A549 treated with AZD9567 at 1 μM for 4 hours (cell line): ENCODE results near the gene MAN2A2. TPM values are rescaled to one million over a fixed set of nuclear protein-coding genes. Genes with fewer than 3 reads are reported as not detected.

Experiments used
- total RNA-seq: library from RNA; stranded (reverse); fragments of 200-300 nt; extraction: Qiagen RNA extraction; gene quantifications from 5 replicates; pipeline ENCODE4 v1.2.3, GENCODE V29; 2022; ENCODE audit not compliant: insufficient read depth

The MAN2A2 gene
- total RNA-seq: 21.1 to 35.0 TPM (median 31.4 TPM) in 5 replicates

GRCh38 chr15:90902840-90903732 lies at the start of gene MAN2A2:
Gene MAN2A2 (plus strand): TSS chr15:90903302. CDS start chr15:90904208, 906 bp downstream.

GRCh38 chr15:90868261-90868689 lies 34.8 kb upstream of the MAN2A2 start, which contains the start of gene FURIN:
Gene FURIN (plus strand): TSS chr15:90868588. CDS start chr15:90875741, 7,153 bp downstream.

DNA sequence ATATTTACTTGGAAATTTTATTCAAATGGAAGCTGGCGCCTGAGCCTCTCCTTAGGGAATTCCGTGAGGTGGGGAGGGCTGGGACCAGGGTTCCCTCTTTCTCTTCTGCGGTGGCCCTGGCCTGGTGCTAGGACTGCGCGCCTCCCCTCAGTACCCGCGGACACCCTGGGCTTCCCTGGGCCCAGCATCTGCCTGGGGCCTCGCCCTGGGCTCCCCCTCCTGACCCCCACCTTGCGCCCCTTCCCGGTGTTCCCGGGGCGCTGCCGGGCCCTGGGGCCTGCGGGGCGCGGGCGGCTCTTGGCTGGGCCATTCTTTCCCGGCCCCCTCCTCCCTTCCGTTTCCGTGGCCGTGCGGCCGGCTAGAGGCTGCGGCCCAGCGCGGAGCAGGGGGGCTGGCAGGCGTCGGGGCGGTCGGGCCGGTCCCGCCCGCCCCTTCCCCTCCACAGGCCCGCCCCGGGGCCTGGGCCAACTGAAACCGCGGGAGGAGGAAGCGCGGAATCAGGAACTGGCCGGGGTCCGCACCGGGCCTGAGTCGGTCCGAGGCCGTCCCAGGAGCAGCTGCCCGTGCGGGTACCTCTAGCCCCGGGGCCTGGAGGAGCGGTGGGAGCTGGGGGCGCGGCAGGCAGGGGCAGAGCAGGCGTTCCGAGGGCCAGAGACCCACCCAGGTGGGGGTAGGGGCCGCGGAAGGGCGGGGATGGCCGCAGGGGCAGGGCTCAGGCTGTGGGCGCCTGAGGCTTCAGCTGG lies 19.0 kb upstream of the MAN2A2 start, which contains the start of gene FES:
Gene FES, plus strand, starts transcription at position 529 of the 743 bp plus-strand sequence. CDS start 542 bp downstream, outside the sequence.

GRCh38 chr15:90931828-90932659 lies 28.9 kb downstream of the MAN2A2 start, which contains the start of gene HDDC3:
Gene HDDC3 (minus strand): TSS chr15:90932549. CDS start chr15:90932540, 9 bp downstream.

DNA sequence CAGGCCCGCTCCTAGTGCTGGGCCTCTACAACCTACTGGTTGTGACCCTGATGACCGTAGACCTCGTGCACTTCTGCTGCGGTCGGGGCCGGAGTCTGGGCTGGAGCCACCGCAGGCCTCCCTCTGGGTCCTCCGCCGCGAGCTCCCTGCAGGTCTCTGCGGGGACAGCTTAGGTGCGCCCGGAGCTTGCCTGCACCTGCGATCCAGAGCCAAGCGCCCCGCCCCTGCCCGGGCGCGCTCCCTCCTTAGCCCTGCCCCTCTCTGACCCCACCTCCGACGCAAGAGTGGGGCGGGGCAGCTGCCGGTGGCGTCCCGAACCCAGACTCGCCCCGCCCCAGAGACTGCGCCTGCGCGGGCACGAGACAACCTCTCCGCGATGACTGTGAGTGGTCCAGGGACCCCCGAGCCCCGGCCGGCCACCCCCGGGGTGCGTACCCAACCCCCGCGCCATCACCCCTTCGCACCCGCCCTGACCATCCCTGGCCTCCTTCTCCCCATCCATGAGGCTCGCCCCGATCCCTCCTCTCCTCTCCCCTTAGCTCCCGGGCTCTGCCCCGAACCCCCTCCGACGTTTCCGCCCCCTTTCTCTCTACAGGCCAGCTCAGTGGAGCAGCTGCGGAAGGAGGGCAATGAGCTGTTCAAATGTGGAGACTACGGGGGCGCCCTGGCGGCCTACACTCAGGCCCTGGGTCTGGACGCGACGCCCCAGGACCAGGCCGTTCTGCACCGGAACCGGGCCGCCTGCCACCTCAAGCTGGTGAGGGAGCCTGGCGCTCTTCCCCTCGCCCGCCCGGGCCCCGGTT lies 32.0 kb downstream of the MAN2A2 start, which contains the start of gene UNC45A:
Gene UNC45A, plus strand, starts transcription at position 337 of the 803 bp plus-strand sequence. Its CDS starts 40 bp downstream, at position 377.

GRCh38 chr15:90954712-90955623 lies 51.9 kb downstream of the MAN2A2 start, which contains the start of gene RCCD1:
Gene RCCD1 (plus strand): TSS chr15:90954884. CDS start chr15:90956735, 1,851 bp downstream.

Other genes with a start within 250 kb of the MAN2A2 start
- gene BLM, start 186.0 kb upstream of the MAN2A2 start, total RNA-seq: 11.2 to 20.6 TPM (median 13.2 TPM) in 5 replicates
- 35.1 to 56.4 TPM (median 52.6 TPM) in 5 replicates for gene FURIN, start 34.7 kb upstream of the MAN2A2 start, total RNA-seq
- 0.82 to 1.2 TPM (median 0.87 TPM) in 4 of 5 replicates, not detected in the other for gene FES, start 18.8 kb upstream of the MAN2A2 start, total RNA-seq
- 24.9 to 35.5 TPM (median 33.5 TPM) in 5 replicates for gene HDDC3, start 29.2 kb downstream of the MAN2A2 start, total RNA-seq
- gene UNC45A, start 32.0 kb downstream of the MAN2A2 start, total RNA-seq: 54.3 to 59.4 TPM (median 57.8 TPM) in 5 replicates
- gene RCCD1, start 51.6 kb downstream of the MAN2A2 start, total RNA-seq: 23.7 to 44.2 TPM (median 36.0 TPM) in 5 replicates
- gene PRC1, start 91.2 kb downstream of the MAN2A2 start, total RNA-seq: 175 to 198 TPM (median 183 TPM) in 5 replicates
- 14.1 to 21.3 TPM (median 17.4 TPM) in 5 replicates for gene VPS33B, start 119.3 kb downstream of the MAN2A2 start, total RNA-seq
- gene SV2B, start 197.0 kb downstream of the MAN2A2 start, total RNA-seq: 0.02 to 0.15 TPM (median 0.06 TPM) in 4 of 5 replicates, not detected in the other